Stimulated activated CD4-positive, alpha-beta T cell treated with anti-CD3 and anti-CD28 coated beads, Interleukin-15, amount 100 ng/mL, for 48 hours (primary cell): ENCODE measurements around the gene S100PBP.

Experiments used
- DNase-seq, 2 donors: peaks; one replicate each; pipeline ENCODE4 v3.0.0-alpha.2; 2020; ENCODE audit warnings: low read depth in 2 of 2

Gene S100PBP

DNA sequence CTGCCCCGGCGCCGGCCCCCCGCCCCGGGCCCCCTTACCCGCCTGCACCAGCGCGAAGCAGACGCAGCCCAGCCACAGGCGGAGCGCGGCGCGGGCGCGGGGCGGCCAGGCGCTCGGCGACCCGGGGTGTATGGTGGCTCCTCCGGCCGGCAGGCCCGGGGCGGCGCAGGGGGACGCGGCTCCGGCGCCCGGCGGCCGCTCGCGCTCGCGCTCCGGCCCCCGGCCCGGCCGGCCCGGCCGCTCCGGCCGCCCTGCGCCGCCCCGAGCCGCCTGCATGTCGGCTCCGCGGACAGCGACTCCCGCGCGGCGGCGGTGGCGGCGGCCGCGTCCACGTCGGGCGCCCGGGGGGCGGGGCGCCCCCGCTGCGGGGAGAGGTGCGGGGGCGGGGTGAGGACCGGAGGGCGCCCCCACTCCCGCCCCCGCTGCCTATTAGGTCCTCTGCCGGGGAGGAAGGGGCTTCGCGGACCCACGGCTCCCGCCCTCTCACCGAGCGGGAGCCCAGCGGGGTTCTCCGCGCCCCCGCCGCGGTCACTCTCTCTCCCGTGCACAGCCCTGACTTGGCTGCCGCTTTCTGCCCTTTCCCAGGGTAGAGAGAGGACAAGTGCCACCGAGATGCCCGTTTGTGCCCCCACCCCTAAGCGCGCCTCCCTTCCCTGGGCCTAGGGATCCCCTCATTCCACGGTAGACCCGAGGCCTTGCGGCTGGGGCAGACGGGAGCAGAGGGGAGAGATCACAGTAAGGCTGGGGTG is 53.3 kb downstream of the S100PBP start, which contains the start of gene FNDC5:
Gene FNDC5, minus strand, starts transcription at position 298 of the 749 bp plus-strand sequence.
- DNase-seq, result no peak

DNA sequence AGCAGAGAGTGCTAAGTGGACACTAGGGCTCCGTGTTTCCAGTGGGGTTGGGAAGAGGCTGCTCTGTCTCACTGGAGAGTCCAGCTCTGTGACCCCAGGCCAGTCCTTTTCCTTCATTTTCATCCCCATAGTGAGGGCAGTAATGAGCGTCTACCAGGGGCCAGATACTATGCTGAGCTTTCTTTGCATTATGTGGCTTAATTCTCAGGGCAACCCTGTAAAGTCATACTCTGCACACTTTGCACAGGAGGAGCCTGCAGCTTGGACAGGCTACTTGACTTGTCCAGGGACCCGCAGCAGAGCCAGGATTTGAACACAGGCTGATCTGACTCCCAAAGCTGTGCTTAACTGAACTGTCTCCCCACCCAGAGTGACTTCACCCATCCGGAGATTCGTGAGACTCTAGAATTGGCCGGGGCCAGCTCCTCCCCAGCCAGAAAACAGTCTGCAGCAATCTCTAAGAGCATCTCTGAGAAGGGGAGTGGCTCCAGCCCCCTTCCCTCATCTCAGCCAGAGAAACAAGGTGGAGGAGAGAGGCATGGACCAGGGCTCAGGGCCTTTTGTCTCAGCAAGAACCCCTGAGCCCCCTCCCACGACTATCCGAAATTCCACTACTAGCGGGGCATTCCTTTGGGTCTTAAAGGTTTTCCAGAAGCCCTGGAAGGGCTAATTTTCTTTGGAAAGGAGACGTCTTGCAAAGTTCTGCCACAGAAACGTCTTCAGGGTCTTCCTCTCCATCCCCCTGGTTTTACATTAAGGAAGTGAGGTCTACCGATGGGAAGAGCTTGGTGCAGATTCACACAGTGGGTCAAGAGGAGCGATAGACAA is 54.1 kb downstream of the S100PBP start:
- DNase-seq, result no peak

DNA sequence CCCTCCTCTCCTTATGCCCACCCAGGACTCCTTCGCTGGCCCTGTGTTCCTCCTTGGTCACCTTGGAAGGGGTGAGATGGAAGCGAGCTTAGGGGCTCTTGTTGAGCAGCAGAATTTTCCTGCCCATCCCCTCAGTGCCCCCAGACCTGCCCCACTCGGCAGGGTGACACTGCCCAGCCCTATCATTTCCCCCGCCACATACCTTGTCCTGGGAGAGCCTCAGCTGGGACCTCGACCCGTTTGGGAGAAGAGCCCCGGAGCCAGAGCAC is 54.7 kb downstream of the S100PBP start:
- no peak for DNase-seq

DNA sequence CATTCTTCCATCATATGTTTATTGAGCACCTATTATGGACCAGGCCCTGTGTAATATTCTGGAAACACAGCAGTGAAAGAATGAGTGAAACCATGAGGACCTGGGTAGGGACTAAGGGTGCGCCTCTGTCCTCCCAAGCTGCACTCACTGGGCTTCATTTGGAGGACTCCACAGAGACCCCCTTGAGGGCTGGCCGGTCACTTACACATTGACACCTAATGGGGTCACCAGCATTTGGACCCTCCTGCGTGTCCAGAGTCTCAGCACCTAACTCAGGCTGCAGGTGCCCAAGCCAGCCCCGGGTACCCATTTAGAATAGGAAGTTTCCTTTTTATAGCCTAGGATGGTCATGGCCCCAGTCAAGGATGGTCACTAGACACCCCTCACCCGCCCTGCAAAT is 56.0 kb downstream of the S100PBP start:
- DNase-seq, result no peak

DNA sequence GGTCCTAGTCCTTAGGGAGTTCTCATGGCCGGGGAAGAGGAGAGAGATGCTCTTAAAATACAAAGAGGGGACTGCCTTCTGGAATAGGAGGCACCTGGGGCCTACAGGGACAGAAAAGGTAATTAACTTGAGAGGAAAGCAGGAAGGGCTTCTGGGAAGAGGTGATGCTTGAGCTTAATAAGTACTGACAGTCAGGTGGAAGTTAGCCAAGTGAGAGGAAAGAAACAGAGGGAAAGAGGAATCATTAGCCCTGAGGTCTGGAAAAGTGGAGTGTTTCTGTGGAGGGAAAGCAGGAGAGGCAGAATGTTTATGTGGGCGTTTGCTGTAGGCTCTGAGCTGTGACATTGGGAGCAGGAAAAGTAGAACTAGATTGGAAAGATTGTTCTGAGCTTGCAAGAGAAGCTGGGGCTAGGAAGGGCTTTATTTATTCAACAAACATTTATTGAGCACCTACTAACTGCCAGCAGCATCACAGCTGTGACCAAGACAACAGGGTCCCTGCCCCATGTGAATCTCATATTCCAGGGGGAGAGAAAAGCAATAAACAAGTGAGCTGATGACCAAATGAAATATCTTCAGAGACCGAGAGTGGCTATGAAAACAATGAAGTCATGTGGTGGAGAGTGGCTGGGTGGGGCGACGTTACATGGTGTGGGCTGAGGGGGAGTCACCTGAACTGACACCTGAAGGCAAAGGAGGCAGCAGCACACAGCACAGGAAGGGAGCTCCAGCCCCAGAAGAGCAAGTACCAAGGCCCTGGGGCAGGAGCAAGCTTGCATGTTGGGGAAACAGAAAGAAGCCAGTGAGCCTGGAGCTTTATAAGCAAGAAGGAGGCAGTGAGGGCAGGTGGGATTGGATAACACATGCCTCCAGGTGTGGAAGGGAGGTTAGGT is 57.7 kb downstream of the S100PBP start:
- no peak for DNase-seq

DNA sequence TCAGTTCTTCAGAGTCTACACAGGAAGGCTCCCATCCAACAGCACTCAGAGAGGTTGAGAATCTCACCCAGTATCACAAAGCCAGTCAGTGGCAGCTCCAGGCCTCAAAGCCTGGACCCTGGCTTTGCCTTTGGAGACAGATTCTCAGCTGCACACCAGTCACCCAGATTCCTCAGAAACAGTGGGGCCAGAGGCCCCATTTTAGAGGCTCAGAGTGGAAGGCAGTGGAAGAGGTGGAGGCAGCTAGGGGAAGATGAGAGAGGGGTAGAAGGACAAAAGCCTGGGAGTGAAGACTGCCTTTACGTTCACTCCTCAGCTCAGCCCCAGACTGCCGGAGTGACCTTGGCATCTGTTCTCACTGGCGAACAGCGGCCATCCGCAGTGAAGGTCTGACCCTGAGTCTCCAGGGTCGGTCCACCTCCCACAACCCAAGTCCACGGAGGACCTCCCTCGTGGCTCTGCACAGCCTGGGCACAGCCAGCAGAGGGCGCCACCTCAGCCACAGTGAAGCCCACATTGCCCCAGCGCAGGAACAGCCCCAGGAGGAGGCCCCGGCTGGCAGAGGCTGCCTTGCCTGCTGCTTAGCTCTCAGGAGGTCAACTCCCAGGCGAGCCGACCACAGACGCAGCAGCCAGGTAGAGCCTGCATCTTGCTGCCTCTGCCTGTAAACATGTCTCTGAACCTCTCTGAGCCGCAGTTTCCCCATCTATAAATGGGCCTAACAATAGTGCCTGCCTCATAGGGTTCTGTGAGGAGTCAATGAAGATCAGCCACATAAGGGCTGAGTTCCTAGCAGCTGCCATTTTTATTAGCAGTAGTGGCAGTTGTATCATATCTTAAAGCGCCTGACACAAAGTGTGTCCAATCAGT is 59.1 kb downstream of the S100PBP start:
- DNase-seq, result peak in 1 of 2 donors; percentile 61

DNA sequence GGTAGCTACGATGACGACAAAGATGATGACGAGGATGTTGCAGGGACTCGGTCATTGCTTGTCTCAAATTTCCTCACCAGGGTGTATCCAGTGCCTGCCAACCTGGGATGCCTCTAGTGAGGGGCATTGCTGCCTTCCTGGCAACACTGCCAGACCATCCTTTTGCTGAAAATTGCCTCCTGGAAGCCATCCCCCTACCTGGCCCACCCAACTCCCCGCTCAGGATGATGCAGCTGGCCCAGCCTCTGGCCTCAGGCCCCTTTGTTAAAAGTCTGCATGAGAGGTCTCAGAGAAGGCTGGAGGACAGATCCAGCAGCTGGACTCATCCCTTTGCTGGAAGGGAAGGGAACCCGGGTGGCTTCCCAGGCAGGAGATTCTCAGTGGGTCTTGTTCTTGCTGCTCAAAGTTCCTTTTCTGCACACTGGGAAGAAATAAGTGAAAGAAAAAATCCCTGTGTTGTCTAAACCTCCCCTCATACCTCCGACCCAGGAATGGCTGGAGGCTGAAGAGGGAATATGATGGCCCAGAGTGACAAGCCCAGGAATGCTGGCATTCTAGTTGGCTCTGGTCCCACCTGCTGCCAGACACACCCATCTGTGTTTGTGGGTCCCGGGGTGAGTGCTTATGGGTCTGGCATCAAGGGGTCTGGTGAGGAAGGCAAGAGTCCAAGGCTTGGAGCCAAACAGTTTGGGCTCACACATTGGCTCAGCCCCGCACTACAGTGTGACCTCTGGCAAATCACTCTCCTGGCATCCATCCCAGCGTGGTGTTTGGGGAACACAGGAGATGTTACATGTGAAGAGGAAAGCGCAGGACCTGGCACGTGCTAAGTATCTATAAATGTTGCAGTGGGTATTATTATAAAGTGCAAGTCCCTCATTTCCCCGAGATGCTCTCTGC is 60.0 kb downstream of the S100PBP start:
- DNase-seq, result no peak

DNA sequence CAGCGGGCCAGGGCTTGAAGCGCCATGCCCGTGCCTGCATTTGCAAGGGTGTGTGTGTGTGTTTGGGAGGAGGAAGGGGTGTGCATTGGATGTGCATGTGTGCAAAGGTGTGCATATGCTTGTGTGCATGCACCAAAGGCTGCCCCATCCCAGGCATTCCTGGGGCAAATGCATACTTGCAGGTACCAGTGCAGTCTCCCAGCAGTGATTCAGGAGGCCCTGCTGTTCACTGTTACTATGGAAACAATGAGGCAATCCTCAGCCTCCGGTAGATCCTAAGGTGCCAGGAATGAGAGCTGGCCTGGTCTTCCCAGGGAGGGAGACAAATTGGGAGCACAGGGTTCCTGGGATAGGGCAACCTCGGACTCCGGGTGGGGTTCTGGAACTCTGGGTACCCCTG is 60.7 kb downstream of the S100PBP start:
- no peak for DNase-seq

DNA sequence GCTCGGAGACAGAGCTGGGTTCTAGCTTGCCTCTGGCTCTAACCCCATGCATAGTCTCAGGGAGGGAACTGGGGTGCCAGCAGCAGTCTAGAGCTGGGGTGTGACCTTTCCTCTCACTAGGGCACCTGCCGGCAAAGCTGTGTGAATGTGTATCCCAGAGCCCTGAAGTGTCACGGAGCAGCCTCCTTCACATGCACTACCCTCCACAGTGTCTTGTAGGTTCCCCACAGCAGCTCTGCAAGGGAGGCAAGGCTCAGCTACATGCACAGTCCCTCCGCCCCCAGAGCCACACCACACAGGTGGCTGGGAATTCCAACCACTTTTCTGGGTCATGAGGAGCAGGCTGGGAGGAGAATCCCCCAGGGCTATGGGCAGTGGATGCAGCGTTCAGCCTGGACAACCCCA is 61.2 kb downstream of the S100PBP start:
- no peak for DNase-seq

DNA sequence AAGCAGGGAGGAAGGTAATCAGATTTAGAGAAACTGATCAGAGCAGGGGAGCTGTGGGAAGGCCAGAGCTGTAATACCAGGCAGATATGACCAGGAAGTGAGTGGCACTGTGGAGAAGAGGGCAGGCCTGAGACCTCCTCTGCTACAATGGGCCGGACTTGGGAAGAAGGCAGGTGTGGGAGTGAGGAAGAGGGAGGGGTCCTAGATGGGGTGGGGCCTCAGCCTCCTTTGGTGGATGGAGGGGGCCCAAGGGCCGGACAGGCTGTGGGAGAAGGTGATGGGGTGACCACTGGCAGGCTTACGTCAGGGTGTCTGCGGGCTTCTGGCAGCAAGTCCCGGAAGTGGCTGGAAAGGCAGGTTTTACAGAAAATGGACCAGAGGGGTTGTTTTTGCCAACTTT is 63.8 kb downstream of the S100PBP start:
- no peak for DNase-seq

DNA sequence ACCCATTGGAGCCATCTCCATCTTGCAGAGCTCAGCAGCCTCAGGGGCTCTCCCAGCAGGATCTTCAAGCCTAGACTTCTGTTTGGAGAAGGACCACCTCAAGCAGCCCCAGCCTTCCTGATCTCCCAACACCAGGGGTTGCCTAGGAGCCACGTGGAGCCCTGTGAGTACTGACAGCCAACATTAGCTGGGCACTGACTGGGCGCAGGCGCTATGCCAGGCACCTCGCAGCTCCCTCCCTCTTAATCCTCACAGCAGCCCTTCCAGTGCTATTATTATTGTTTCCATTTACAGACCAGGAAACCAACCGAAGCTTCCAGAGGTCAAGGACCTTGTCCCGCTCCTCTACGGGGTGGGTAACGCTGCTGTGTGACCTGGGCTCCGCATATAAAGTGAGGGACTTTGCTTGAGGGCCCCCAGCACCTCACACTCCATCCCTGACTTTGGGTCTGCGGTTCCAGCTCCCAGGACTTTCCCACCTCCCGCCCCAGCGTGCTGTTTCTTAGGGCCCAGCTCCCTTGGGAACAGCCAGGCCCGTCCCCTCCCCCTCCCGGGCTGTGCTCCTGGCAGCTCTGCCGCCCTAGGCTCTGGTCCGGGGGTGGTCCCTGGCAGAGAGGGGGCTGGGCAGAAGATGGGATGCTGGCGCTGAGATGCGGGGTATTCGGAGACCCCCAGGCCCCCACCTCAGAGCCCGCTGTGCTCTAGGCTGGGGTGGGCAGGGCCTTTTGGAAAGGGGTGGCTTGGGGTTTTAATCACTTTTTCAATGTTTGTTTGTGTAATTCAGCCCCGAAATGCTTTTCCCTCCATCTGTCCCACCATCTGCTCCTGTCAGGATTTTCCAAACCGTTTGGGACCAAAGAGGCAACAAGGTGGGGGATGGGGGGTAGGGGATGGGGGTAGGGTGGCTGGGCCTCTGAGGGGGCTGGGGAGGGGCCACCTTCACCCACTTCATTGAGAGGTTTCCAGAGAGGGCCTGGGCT is 64.7 kb downstream of the S100PBP start:
- DNase-seq, result no peak

DNA sequence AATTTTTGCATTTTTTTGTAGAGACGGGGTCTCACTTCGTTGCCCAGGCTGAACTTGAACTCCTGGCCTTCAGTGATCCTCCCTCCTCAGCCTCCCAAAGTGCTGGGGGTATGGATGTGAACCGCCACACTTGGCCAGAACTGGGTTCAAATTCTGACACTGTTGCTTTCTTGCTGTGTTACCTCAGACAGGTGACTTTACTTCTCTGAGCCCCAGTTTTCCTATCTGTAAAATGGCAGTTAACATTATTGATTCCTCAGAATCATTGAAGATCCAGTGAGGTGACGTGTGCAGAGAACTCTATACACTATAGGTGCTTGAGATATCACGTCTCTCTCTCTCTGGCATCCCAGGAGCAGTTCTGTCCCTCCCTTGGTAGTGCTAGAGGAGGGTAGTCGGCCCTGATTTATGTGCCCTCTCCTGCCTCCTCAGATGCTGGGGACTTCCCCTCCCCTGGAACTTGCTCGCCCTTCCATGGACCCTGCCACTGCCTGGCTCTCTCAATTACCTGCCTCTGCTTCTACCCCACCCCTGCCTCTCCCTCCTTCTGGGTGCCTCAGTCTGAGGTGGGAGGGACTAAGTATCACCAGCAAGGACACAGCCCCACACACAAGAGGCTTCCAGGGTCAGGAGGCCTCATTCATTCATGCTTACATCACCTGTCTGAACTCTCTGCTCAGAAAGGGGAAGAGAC is 66.0 kb downstream of the S100PBP start:
- DNase-seq, result no peak

DNA sequence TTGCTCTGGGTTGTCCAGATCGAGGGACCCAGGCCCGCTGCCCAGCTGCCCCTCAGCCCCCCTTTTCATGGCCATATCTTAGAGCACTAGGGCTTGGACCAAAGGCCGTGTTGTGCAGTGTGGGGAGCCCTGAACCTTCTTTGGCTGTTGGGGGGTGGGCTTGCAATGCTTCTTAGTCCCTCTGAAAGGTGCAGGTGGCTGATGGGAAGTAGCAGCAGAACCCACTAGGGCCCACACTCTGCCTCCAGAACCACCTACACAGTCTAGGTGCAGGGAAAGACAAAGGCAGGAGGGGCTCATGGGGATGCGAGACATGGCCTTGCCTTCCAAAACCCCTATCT is 66.5 kb downstream of the S100PBP start:
- no peak for DNase-seq

DNA sequence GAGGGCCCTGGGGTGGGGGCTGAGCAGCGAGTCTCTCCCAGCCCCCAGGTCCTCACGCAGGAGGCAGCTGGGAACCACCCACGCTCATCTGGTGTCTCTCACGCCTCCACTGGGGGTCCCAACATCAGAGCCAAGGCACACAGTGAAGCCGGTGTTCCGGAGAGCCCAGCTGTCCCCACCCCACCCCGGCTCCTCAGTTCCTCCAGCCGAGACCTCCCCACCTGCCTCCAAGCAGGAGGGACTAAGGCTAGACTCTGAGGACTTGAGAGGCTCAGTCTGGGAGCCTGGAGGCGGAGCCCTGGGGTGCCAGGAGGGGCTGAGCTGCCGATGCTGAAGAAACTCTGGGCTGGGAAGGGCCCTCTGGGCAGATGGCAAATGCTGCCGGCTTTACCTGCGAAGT is 67.3 kb downstream of the S100PBP start:
- no peak for DNase-seq

DNA sequence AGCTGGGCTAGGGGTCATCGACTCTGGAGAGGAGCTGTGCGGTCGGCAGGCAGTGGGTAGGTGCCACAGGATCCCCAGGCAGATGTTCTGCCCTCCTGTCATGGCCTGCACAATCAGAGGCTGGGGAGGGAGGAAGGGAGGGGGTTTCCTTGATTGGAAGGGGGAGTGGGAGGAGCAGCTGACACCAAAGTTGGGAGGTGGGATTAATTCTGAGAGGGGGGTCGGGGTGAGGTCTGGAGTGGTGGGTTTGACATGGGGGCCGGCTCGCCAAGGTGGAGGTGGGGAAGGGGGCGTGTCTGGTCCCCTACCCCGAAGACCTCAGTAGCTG is 68.2 kb downstream of the S100PBP start:
- no peak for DNase-seq

DNA sequence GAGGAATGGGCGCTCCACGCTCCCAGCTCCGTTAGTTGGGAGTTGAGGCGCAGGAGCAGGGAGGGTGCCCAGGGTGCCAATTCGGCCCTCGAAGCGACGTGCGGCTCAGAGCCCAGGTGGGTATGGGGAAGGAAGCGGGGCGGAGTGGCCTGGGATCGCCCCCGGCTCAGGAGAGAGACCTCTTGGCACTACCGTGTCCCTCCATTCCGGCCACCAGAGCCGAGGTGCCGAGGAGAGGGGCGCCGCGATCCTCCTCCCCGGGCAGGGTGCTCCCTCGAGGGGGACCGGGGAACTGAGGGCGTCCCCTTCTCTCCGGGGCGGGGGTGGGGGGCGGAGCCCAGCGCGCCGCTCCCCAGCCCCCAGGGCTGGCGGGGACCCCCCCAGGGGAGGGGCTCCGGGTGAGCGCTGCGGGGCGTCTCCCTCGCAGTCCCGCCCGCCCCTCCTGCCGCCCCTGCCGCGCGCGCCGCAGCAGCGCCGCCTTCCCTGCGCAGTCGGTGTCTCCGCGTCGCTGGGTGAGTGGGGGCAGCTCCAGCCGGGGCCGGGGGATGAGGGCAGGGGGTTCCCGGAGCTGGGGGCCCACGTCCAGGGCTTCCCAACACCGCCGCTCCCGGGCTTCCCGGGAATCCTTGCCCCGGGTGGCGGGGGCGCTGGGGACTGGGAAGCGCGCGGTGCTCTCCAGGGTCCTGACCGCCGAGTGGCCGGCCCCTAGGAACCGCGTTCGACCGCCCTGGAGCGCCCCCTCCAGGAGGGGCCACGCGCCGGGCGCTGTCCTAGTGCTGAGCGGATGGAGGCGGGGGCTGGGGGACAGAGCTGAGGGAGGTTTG is 68.8 kb downstream of the S100PBP start, which contains the start of gene HPCA:
Gene HPCA, plus strand, starts transcription at position 488 of the 824 bp plus-strand sequence. CDS start 2,408 bp downstream, outside the sequence.
- peak in 1 of 2 donors; percentile 33 for DNase-seq

DNA sequence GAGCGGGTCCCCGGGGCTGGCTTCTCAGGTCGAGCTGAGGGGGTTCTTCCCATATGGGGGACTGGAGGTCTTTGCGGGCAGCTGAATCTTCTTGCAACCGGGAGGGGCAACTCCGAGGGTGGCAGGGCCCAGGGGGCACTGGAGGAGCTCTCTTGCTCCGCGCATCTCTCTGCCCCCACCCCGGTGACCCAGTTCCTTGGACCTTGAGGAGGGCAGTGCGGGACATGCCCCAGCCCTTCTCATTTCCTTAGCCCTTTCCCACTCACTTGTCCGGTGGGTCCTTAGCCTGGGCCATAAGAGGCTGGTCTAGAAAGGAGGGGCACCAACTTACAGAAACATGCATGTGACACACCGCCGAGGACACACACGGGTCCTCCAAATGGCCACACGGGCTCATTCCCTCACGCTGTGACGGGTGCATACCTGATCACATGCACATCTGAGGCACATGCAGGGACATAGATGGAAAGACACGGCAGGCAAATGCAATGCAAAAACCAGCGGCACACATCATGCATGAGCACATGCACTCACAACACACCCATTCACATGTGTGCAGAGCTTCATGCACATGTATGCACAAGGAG is 69.5 kb downstream of the S100PBP start:
- DNase-seq, result no peak
